Measurements from ENCODE around the gene NUMBL.

The NUMBL gene

GRCh38 chr19:40695881-40696280, 5.4 kb upstream of the NUMBL start:
- no peak for TF ChIP-seq CTCF (IDR thresholded peaks at IDR 0.05; ENCODE audit: insufficient read depth, low read depth, low read length, missing control alignments)
- no peak for DNase-seq (ENCODE audit: low read depth)
- H3K4me3 ChIP-seq (ENCODE audit: low read depth, low read length), result no peak overlapping the region

- TF ChIP-seq CTCF (IDR thresholded peaks at IDR 0.05; ENCODE audit: insufficient read depth, low read depth, low read length, missing control alignments), result no peak
- no peak for DNase-seq (ENCODE audit: low read depth)
- no peak overlapping the region for H3K4me3 ChIP-seq (ENCODE audit: low read depth, low read length)
Observed at GRCh38 chr19:40693896-40694295, 3.4 kb upstream of the NUMBL start.

- TF ChIP-seq CTCF (IDR thresholded peaks at IDR 0.05; ENCODE audit: insufficient read depth, low read depth, low read length, missing control alignments), result no peak
- no peak for DNase-seq (ENCODE audit: low read depth)
- H3K4me3 ChIP-seq (ENCODE audit: low read depth, low read length), result no peak overlapping the region
Observed at GRCh38 chr19:40693150-40693788, 2.8 kb upstream of the NUMBL start.

DNA sequence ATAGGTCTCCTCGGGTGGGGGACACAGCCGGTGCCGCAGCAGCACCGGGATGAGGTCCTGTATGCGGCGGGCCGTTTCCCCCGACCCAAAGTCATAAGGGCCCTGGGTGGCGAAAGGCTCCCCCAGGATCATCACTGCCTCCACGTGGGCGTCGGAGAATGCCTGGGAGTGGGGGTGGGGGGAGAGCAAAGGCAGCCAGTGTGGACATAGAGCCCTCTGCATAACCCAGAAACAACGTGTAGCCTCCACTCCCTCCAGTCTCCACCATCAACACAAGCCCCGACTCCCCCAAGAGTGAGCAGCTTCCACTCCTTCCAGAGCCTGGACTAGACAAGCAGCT, 1.7 kb upstream of the NUMBL start:
- no peak for DNase-seq (ENCODE audit: low read depth)
- H3K4me3 ChIP-seq (ENCODE audit: low read depth, low read length), result no peak overlapping the region
- no peak for TF ChIP-seq CTCF (IDR thresholded peaks at IDR 0.05; ENCODE audit: insufficient read depth, low read depth, low read length, missing control alignments)

DNA sequence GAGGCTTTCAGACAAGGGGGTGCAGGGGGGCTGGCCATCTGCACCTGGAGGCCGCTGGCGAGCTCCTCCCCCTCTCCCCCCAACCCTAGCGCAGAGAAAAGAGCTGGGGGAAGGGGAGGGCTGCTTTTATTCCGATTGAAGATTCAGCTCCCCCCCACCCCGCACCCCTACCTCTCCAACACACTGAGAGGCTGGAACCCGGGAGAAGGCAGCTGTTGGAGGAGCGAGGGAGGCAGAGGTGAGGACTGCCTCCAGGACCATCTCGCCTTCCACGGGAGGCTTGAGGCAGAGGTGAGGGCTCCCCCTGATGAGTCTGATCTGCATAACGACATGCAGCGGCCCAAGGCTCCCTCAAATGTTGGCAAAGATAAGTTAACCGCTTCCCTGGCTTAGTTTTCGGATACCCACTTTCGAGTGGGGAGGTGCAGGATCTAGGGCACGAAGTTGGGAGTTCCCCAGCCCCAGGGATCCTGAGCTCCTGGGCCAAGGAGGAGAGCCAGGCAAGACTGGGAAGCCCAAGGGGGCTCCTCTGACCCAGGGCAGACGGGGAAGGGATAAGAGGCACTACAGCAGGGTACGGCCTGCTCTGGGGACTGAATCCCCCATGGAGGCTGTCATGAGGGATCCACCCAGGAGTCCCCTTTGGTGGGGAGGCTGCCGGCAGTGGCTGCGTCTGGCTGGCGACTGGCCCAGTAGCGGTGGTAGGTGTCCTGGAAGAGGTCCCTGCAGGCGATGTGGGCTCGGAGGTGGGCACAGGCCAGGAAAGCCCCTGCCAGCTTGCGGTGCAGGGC, 1.2 kb upstream of the NUMBL start:
- DNase-seq (ENCODE audit: low read depth), result no peak
- no peak for TF ChIP-seq CTCF (IDR thresholded peaks at IDR 0.05; ENCODE audit: insufficient read depth, low read depth, low read length, missing control alignments)
- no peak overlapping the region for H3K4me3 ChIP-seq (ENCODE audit: low read depth, low read length)

DNA sequence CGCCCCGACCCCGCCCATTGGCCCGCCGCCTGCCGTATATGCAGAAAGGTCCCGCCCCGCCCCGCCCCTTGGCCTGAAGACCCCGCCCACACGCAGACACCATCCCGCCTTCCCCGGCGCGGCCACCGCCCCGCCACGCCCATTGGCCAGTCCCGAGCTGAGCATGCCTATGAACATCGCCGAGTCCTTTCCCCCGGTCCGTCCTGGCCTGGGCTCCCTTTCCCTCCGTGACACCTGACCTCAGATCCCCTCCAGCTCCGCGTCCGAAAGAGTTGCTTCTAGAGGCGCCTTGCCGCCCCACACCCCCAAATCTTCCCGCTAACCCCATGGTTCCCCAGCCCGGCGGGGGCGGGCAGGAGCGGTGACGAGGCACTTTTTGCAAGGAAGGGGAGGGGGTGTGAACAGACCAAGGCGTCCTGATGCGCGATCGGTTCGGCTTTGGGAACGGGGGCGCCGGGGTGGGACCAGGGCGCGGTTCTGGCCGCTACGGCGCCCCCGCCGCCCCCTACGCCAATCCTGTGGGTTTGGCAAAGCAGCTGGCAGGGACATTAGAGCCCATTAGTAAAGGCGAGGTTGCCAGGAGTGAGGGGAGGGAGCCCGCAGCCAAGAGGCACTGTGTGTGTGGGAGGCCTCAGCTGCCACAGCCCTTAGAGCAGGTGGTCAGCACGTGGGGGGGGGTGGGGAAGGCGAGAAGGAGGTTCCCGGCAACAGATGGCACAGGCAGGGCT, 406 bp upstream of the NUMBL start:
- TF ChIP-seq CTCF (IDR thresholded peaks at IDR 0.05; ENCODE audit: insufficient read depth, low read depth, low read length, missing control alignments), result no peak
- peak overlapping the region; percentile 73 for H3K4me3 ChIP-seq (ENCODE audit: low read depth, low read length)
- peak; percentile 94 for DNase-seq (ENCODE audit: low read depth)

Measured in GM12865 (cell line).